Measurements from ENCODE around the gene RMDN3. TPM values are rescaled to one million over a fixed set of nuclear protein-coding genes. Genes with fewer than 3 reads are reported as not detected.

Gene RMDN3
- total RNA-seq, 1 experiment from 2014 or later, result 28.3 TPM

GRCh38 chr15:40756938-40757337 lies 1.9 kb upstream of the RMDN3 start:
- Histone ChIP-seq H4K20me1 (ENCODE audit: control insufficient read depth, insufficient read depth, insufficient read length) (no peaks in the 10 kb centered on the region), H3K23ac (ENCODE audit: insufficient read length, low read depth, low read length) (no peak overlapping the region), H2BK20ac (ENCODE audit: low read depth, low read length, poor library complexity, severe bottlenecking) (no peak overlapping the region), H3K27me3 (ENCODE audit: insufficient read depth, low read length) (no peaks in the 10 kb centered on the region), H2BK120ac (ENCODE audit: low read depth, low read length, poor library complexity, severe bottlenecking) (no peak overlapping the region), H4K8ac (replicated peaks; ENCODE audit: insufficient read length, low read depth, low read length) (no peak overlapping the region), H2AFZ (ENCODE audit: low read length) (no peak overlapping the region), H3K4me2 (ENCODE audit: insufficient read depth, insufficient read length, low read length) (no peak overlapping the region), H2BK15ac (ENCODE audit: low read depth, low read length) (no peak overlapping the region), H2AK5ac (ENCODE audit: insufficient read length, low read length) (no peak overlapping the region), H3K56ac (ENCODE audit: insufficient read length, low read depth, low read length) (no peak overlapping the region), H3T11ph (ENCODE audit: low read length) (no peak overlapping the region), H2BK5ac (ENCODE audit: insufficient read length, low read length) (no peak overlapping the region), H3K27ac (ENCODE audit: insufficient read length, low read depth, low read length) (no peak overlapping the region), H3K79me2 (ENCODE audit: insufficient read depth, low read length) (no peaks in the 10 kb centered on the region), H4K5ac (ENCODE audit: insufficient read length, low read depth, low read length) (no peak overlapping the region), H3K14ac (ENCODE audit: insufficient read depth, low read length) (no peak overlapping the region), H3K4me1 (ENCODE audit: insufficient read depth, low read length) (no peaks in the 10 kb centered on the region), H4K91ac (ENCODE audit: insufficient read length, low read depth, low read length) (no peak overlapping the region), H3K9ac (ENCODE audit: extremely low read depth, insufficient read length, low read length) (no peak overlapping the region), H3K18ac (ENCODE audit: insufficient read length, low read depth, low read length) (no peak overlapping the region), H3K4ac (ENCODE audit: low read depth, low read length) (no peak overlapping the region), H2BK12ac (ENCODE audit: insufficient read length, low read depth, low read length) (no peak overlapping the region), H3K79me1 (ENCODE audit: insufficient read depth, low read depth, low read length, poor library complexity, severe bottlenecking) (no peaks in the 10 kb centered on the region), H3K23me2 (ENCODE audit: insufficient read length, low read depth, low read length, poor library complexity, severe bottlenecking) (peaks cover 3% of the 10 kb centered on the region), H3K9me3 (ENCODE audit: control insufficient read depth, low read depth, low read length) (no peaks in the 10 kb centered on the region)
- Mint-ChIP-seq H3K9me3 (no peaks in the 10 kb centered on the region), H3K27me3 (ENCODE audit: low read depth) (no peaks in the 10 kb centered on the region), H3K4me1 (peaks cover 8 to 18% of the 10 kb centered on the region in 2 experiments), H3K27ac (peak overlapping the region; percentile 12 to 52 (median 17); a peak in 2 of 7 replicates), H3K36me3 (ENCODE audit: insufficient read depth in 1 of 3, low read depth in 3 of 3) (peaks cover 0 to 5% (median 1%) of the 10 kb centered on the region in 3 experiments; a peak in 3 of 7 replicates), H3K4me3 (0 out of 5 replicates have a peak overlapping the region, but pooled peaks of 1 of the 2 experiments have one; percentile 16)
- WGBS (ENCODE audit: extremely low coverage, insufficient read length, low lambda C conversion rate), result no CpG with 5 or more reads among the region's 6 CpGs
- no peak for DNase-seq
- TF ChIP-seq CTCF (conservative IDR thresholded peaks at IDR 0.05), result no peak

Data from H9 (cell line).